ENCODE data around the gene SNX32.

SNX32 gene

GRCh38 chr11:65808744-65809341, 24.9 kb upstream of the SNX32 start:
- DNase-seq (ENCODE audit: low read depth, low spot score), result no peak
- no peak for TF ChIP-seq CTCF (IDR thresholded peaks at IDR 0.05; ENCODE audit: insufficient read depth, low read length, missing control alignments)
- ChIA-PET CTCF (interaction anchor here (0.6 to 4.2 kb wide), 4 partner anchors 9 to 97 kb away, joined by 3 to 47 read pairs (median 6); partner anchors contain the start of gene KAT5), POLR2A (interaction anchor here (1.0 kb wide), 1 partner anchor 97 kb away, joined by 4 read pairs; the partner anchor contains the start of gene KAT5)
- H3K4me3 ChIP-seq (ENCODE audit: low read depth, low read length), result no peak overlapping the region

GRCh38 chr11:65809496-65809895, 24.3 kb upstream of the SNX32 start:
- H3K4me3 ChIP-seq (ENCODE audit: low read depth, low read length), result no peak overlapping the region
- ChIA-PET POLR2A (no interaction called here), CTCF (interaction anchor here (4.2 kb wide), 1 partner anchor 9 kb away, joined by 47 read pairs; no protein-coding TSS in a partner anchor)
- no peak for DNase-seq (ENCODE audit: low read depth, low spot score)
- TF ChIP-seq CTCF (IDR thresholded peaks at IDR 0.05; ENCODE audit: insufficient read depth, low read length, missing control alignments), result no peak

GRCh38 chr11:65810046-65810868, 23.5 kb upstream of the SNX32 start:
- no peak for DNase-seq (ENCODE audit: low read depth, low spot score)
- no peak overlapping the region for H3K4me3 ChIP-seq (ENCODE audit: low read depth, low read length)
- ChIA-PET CTCF (interaction anchor here (0.6 to 4.2 kb wide), 3 partner anchors 8 to 25 kb away, joined by 3 to 47 read pairs (median 4); no protein-coding TSS in a partner anchor), POLR2A (no interaction called here)
- no peak for TF ChIP-seq CTCF (IDR thresholded peaks at IDR 0.05; ENCODE audit: insufficient read depth, low read length, missing control alignments)

GRCh38 chr11:65811764-65812475, 21.8 kb upstream of the SNX32 start:
- CTCF ChIA-PET, result interaction anchor here (1.0 to 2.3 kb wide), 5 partner anchors 11 to 107 kb away, joined by 3 to 9 read pairs (median 4); partner anchors contain the start of gene KAT5

GRCh38 chr11:65814131-65814985, 19.4 kb upstream of the SNX32 start:
- DNase-seq (ENCODE audit: low read depth, low spot score), result no peak
- POLR2A ChIA-PET, result no interaction called here
- CTCF ChIA-PET, result interaction anchor here (1.5 to 9.3 kb wide), 3 partner anchors 34 to 110 kb away, joined by 4 to 170 read pairs (median 69); partner anchors contain the start of genes AP5B1 and KAT5
- TF ChIP-seq CTCF (IDR thresholded peaks at IDR 0.05; ENCODE audit: insufficient read depth, low read length, missing control alignments), result no peak
- no peak overlapping the region for H3K4me3 ChIP-seq (ENCODE audit: low read depth, low read length)

More at GRCh38 chr11:65811764-65812475, 21.8 kb upstream of the SNX32 start:
- H3K4me3 ChIP-seq (ENCODE audit: low read depth, low read length), result no peak overlapping the region
- DNase-seq (ENCODE audit: low read depth, low spot score), result no peak
- POLR2A ChIA-PET, result no interaction called here
- TF ChIP-seq CTCF (IDR thresholded peaks at IDR 0.05; ENCODE audit: insufficient read depth, low read length, missing control alignments), result no peak

All from AG04449 (cell line).